Measurements from ENCODE around the gene DUSP19. TPM values are rescaled to one million over a fixed set of nuclear protein-coding genes. Genes with fewer than 3 reads are reported as not detected.

DUSP19 gene
- total and polyA plus RNA-seq, 2 donors from 2014 or later: 1.8 to 4.4 TPM

DNA sequence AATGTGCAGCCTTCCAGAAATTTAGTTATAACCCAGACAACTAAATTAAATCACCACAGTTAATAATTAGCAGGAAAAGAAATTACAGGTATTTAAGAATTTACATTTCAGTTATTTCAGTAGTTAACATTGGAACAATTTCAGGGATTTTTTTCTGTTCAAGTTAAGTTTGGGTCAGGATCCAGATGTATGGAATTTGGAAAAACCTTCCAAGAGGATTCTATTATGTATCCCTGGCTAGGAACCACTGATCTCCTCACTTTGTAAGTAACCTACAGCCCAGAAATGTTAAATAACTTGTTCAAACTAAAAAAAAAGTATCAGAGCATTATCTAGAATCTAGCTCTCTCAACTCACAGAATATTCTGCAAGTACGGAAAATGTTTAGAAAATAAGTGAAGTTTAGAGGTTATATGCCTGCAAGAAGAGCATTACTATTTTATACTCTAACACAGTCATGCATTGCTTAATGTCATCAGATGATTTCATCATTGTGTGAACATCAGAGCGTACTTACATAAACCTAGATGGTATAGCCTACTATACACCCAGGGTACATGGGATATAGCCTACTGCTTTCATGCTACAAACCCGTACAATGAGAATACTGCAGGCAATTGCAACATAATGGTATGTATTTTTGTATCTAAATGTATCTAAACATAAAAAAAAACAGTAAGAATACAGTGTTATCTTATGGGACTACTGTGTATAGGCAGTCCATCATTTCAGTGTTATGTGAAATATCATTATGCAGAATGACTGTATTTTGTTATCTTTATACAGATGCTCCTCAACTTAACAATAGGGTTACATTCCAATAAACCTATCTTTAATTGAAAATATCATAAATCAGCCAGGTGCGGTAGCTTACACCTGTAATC lies 46.4 kb upstream of the DUSP19 start:
- TF ChIP-seq, protein P1, sequence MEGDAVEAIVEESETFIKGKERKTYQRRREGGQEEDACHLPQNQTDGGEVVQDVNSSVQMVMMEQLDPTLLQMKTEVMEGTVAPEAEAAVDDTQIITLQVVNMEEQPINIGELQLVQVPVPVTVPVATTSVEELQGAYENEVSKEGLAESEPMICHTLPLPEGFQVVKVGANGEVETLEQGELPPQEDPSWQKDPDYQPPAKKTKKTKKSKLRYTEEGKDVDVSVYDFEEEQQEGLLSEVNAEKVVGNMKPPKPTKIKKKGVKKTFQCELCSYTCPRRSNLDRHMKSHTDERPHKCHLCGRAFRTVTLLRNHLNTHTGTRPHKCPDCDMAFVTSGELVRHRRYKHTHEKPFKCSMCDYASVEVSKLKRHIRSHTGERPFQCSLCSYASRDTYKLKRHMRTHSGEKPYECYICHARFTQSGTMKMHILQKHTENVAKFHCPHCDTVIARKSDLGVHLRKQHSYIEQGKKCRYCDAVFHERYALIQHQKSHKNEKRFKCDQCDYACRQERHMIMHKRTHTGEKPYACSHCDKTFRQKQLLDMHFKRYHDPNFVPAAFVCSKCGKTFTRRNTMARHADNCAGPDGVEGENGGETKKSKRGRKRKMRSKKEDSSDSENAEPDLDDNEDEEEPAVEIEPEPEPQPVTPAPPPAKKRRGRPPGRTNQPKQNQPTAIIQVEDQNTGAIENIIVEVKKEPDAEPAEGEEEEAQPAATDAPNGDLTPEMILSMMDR (IDR thresholded peaks at IDR 0.05; ENCODE audit: borderline replicate concordance, extremely low read depth, insufficient read depth): no peak
- DNase-seq (no peak), FAIRE-seq (no peak)
- Histone ChIP-seq H3K4me3 (ENCODE audit: low read length in 3 of 3) (no peak overlapping the region), H3K9ac (ENCODE audit: low read length in 3 of 3) (no peak overlapping the region), H3K9me3 (ENCODE audit: control insufficient read depth in 2 of 3, insufficient read depth in 1 of 3, low read length in 3 of 3) (no peaks in the 10 kb centered on the region), H3K4me1 (ENCODE audit: control insufficient read depth in 2 of 3, insufficient read depth in 2 of 3, low read depth in 1 of 3, low read length in 3 of 3) (peaks cover 0 to 16% (median 6%) of the 10 kb centered on the region in 3 donors), H3K27ac (ENCODE audit: low read depth in 2 of 2, low read length in 2 of 2) (no peak overlapping the region), H3K36me3 (ENCODE audit: control insufficient read depth in 2 of 3, insufficient read depth in 3 of 3, low read length in 3 of 3) (no peaks in the 10 kb centered on the region), H3K27me3 (ENCODE audit: control insufficient read depth, insufficient read depth, low read length) (no peaks in the 10 kb centered on the region)
- intact Hi-C loops (cut with DNase I): no loop called here

DNA sequence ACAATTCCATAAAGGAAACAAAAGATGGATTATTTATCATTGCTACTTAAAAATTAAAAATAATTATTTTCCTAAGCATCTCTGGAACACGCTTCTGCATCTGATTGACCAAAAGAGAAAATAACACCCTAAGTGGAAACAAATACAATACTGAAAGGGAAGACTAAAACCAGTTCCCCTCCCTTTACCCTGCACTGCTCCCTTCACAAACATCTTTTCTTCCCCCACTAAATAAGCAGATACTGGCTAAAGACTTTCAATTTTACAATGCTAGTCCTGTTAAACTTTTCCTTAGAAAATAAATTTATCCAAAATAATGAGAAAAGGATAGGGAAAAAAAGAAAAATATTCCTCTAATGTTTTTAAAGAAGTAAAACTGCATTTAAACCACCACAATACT lies 44.6 kb upstream of the DUSP19 start:
- Histone ChIP-seq H3K4me1 (ENCODE audit: control insufficient read depth in 2 of 3, insufficient read depth in 2 of 3, low read depth in 1 of 3, low read length in 3 of 3) (peaks cover 0 to 16% (median 6%) of the 10 kb centered on the region in 3 donors), H3K9me3 (ENCODE audit: control insufficient read depth in 2 of 3, insufficient read depth in 1 of 3, low read length in 3 of 3) (no peaks in the 10 kb centered on the region), H3K4me3 (ENCODE audit: low read length in 3 of 3) (no peak overlapping the region), H3K9ac (ENCODE audit: low read length in 3 of 3) (no peak overlapping the region), H3K36me3 (ENCODE audit: control insufficient read depth in 2 of 3, insufficient read depth in 3 of 3, low read length in 3 of 3) (no peaks in the 10 kb centered on the region), H3K27ac (ENCODE audit: low read depth in 2 of 2, low read length in 2 of 2) (no peak overlapping the region), H3K27me3 (ENCODE audit: control insufficient read depth, insufficient read depth, low read length) (no peaks in the 10 kb centered on the region)
- FAIRE-seq (no peak), DNase-seq (no peak)
- TF ChIP-seq, protein P1 (IDR thresholded peaks at IDR 0.05; ENCODE audit: borderline replicate concordance, extremely low read depth, insufficient read depth): no peak
- intact Hi-C loops (cut with DNase I): no loop called here

DNA sequence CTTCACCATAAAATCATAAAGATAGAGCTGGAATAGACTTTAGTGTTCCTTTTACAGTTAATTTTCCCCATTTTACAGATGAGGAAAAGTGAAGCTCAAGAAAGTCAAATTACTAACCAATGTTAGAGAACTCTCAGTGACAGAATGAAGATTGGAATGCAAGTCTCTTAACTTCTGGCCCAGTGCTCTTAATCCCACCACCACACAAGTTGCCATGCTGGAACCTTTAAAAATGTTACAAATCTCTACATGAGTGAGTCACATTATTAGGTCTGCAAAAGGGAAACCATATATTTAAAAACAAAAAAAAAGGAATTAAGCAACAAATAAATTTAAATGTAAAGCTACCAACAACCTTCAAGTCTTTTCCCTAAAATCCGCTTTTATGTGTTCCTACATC lies 43.7 kb upstream of the DUSP19 start:
- H3K27me3 ChIP-seq (ENCODE audit: control insufficient read depth, insufficient read depth, low read length): no peaks in the 10 kb centered on the region
- no peak overlapping the region for H3K9ac ChIP-seq (ENCODE audit: low read length in 3 of 3)
- TF ChIP-seq, protein P1 (IDR thresholded peaks at IDR 0.05; ENCODE audit: borderline replicate concordance, extremely low read depth, insufficient read depth): no peak
- peaks cover 0 to 16% (median 6%) of the 10 kb centered on the region in 3 donors for H3K4me1 ChIP-seq (ENCODE audit: control insufficient read depth in 2 of 3, insufficient read depth in 2 of 3, low read depth in 1 of 3, low read length in 3 of 3)
- H3K9me3 ChIP-seq (ENCODE audit: control insufficient read depth in 2 of 3, insufficient read depth in 1 of 3, low read length in 3 of 3): no peaks in the 10 kb centered on the region
- no peak overlapping the region for H3K4me3 ChIP-seq (ENCODE audit: low read length in 3 of 3)
- H3K27ac ChIP-seq (ENCODE audit: low read depth in 2 of 2, low read length in 2 of 2): no peak overlapping the region
- DNase-seq (no peak), FAIRE-seq (no peak)
- H3K36me3 ChIP-seq (ENCODE audit: control insufficient read depth in 2 of 3, insufficient read depth in 3 of 3, low read length in 3 of 3): no peaks in the 10 kb centered on the region
- intact Hi-C loops (cut with DNase I): no loop called here

Data from kidney (tissue), 14 donors.